GM18499 (cell line): ENCODE data around the gene PON2.
"Not testable (repeated sequence)": the region's sequence is repeated elsewhere in the genome, so short reads cannot be mapped to it uniquely, and the experiment has no call there.

Source experiments
- ATAC-seq: cut with Tn5 transposase; IDR thresholded peaks from one replicate; pipeline ENCODE4 v1.9.1; 2021; ENCODE audit warnings: moderate number of reproducible peaks; ENCODE audit not compliant: insufficient read depth, unreplicated experiment

The PON2 gene

DNA sequence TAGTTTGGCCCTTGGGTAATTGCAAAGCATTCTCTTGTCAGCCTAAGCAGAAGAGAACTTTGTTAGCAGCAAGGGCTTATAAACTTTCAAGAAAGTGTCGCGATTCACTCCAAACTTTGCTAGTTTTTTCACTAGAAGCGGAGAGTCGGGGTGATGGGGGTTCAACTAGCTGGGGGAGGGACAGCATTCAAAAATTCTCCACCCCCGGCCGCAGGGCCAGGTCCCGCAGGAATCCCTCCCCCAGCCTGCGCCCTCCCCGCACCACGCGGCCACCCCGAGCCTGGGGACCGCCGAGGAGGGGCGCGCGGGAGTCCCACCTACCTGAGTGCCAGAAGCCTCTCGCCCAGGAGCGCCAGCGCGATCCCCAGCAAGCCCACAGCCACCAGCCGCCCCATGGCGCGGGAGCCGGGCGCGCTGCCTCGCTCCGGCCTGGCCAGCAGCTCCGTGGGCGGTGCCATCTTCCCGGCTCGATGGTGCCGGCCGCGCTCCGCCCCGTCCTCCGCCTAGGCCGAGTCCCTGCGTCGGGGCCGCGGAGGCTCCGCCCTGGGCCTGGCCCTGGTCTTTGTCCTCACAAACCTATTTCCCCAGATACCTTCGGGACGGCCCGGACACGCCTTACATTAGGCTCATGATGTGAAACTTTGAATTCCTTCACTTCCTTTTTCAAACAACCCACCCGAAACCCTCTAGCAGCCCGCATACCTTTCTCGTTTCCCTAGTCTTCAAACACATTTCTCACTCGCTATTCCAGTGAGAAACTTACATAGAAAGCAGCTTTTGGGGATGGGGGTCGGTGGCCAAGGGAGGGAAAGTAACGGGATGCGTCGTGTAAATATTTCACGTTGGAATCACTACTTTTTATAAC lies at the start of gene PON2:
PON2 (minus strand) TSS at position 472 of the 865 bp plus-strand sequence; CDS start at position 395, 77 bp downstream.
- ATAC-seq = peak; percentile 94

DNA sequence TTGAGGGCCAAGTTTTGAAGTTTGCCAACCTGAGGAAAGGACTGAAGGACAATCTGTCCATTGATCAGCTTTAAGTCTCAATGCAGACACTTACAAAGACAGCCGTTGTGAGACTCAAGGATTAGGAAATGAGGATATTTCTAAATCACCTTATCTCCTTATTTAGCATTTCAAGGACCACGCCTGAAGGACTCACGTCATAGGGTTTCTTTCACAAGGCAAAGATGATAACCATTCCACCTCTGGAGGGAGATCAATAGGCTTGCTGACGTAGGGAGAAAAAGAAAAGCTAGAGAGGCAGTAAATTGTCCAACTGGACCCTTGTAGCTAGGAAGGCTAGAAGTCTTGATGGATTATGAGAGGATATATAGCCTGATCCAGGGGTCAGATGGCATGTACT lies 47.6 kb upstream of the PON2 start:
- no peak for ATAC-seq

DNA sequence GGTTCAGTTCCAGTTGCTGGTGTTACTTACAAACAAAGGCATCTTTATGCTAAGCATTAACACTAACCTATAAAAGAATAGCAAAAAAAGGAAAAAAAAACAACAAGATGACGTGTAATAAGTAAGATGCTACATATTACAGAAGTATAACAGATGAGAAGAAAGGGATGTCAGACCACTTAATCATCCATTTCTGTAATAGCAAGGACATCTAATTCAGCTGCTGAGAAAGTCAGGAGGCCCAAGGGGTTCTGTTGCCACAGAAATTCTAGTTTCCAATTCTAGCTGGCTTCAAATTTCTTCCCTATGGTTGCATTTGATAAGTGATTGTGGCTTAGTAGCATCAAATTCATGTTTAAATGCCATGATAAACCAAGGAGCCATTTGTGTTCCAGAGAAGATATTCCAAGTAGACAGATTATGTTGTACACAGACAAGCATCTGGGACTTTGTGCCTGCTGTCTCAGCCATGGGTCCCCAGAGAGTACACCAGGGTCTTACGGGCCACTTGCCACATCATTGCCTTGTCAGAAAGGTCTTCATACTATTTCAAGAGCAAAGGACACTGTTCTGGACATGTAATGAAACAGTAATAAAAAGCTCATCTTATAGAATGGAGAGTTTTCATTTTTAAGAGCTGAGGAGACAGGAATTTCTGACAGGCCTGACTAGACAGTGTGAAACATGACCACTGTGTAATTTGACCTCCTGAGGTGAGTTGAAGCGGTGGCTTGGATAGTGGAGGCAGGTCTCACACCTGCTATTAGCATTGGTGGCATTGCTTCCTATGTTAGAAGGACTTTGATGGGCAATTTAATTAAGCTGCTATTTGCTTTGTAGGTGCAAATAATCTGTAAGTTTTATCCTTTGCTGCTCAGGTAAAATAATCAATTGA lies 46.7 kb upstream of the PON2 start:
- no peak for ATAC-seq

DNA sequence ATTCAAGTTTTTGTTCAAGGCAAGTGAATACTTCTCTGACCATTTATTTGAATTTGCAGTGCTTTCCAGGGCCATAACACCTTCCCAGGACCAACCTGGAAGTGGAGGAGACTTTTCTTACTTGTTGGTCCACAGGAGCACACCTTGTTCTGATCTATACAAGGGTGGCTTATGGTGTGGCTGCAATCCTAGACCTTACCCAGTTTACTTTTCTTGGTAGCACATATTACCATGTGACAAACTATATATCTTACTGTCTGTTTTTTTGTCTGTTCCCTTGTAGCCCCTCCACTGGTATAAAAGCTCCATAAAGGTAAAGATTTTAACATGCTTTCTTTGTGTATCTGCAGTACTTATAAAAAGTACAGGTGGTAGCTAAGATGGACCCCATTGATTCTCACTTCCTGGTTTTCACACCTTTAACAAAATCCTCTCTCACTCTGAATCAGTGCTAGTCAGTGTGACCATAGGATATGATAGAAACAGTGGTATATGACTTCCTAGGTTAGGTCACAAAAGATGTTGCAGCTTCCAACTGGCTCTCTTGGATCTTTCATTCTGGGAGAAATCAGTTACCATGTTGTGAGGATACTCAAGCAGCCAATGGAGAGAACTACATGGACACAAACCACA lies 45.3 kb upstream of the PON2 start:
- no peak for ATAC-seq

DNA sequence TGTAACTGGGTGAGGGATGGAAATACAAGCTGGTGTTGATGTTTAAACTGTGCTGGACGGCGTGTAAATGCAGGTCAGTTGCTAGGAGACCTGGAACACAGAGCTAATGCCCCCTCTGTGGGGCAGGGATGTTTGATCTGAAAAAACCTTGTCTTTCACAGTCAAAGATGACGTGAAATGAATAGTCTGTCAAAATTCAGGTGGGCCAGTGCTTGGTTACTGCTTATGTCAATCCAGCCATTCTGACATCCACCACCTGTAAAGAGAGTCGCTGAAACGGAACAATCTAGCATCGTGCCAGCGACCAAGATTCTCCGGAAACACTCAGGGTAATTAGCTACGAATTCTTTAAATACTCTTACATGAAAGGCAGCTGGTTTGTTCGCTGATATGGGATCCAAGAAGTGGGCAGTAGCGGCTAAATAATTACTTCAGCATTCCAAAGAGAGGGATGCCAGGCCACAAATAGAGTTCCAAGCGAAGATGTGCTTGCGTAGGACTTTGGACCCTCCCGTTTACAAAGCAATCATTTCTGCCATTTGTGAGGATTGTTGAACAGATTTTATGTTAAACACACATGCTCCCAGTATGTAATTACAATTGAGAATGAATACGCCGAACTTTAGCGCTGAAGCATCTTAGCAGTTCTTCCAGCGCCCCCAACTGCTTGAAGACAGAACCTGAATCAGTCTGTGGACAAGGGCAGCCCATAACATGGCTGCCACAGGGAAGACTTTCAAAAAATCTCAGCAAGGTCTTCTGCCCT lies 43.6 kb upstream of the PON2 start:
- no peak for ATAC-seq

DNA sequence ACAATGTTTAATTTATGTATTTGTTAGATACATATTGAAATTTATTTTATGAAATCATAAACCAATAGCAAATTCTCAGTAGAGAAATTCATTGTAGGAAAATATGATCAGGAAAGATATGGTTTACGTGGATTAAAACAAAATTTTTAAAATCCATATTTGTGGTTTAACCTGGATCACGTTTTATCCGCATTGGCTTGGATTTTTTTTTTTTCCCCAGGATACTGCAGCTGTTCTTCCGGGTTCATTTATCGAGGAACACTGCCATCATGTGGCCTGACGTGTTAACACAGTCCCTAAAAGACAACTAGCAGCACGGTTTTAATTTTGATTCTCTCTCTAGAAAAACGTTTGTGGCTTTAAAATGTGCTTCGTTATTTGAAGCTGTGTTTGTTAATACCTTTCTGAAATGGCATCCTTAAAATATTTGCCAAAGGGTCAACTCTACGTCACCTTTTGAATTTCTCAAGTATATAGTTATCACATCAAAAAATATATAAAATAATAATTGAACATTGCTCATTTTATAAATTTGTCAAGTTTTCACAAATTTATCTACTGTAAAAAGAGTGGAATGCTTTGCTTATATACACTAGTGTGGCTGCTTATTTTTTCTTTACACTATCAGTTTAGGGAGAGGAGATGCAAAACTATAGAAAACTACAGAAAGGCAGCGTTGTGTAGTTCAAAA lies 42.2 kb upstream of the PON2 start:
- no peak for ATAC-seq

DNA sequence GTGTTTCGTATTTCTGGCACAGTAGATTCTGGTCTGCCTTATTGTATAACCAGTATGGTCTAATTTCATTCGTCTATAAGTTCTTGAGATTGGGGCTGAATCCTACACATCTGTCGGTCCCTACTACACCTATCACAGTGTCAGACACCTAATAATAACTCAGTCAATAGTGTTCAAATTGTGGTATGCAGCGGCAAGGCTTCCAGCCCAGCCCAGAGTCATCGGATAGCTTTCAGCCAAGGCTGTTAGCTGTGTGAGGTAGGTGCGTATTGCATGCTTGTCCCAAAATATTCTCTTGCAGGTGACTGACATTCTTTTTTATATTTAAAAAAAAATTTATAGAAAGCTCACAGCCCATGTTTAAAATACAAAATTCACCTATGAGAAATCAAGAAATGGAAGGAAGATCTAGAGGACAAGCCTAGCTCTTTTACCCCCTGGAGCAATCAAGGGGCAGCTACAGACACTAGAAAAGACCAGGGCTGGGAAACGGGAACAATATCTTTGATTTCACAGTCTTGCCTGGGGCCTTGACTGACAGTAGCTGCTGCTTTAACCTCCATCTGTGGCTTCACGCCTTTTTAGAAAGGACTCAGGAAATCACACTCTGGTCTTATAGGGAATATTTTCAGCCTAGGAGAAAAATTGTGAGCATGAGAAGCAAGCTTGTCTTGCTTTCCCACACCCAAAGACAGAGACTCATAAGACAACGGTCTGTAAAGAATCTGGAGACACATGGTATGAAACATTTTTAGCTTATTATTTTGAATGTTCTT lies 41.4 kb upstream of the PON2 start:
- no peak for ATAC-seq

DNA sequence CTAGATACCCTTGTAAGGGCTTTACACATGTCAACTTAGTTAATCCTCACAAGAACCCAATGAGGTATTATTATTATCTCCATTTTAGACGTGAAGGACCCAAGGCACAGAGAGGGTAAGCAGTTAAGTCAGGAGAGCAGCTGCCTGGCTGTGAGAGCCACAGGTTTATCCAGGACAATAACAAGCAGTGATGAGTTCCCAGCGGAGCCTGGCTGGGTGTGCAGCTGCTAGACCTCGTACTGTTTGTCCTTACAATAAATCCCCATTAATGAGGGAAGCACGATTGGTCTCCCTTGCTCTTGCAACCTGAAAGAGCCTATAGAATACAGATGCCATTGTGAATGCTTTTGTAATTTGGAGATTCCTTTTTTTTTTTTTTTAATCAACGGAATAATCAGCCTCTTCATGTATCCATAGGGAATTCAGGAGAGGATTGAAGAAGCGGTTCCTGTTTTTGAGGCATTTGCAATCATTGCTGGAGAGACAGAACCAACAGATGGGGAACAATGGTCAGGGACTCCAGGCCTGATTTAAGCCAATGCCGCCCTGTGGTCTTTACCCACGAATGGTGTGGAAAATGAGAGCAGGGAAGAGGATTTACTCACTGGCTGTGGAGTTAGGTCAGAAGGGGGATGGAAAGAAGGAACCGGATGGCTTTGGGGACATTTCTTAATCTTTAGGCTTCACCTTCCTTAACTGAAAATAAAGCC lies 38.6 kb upstream of the PON2 start:
- no peak for ATAC-seq

DNA sequence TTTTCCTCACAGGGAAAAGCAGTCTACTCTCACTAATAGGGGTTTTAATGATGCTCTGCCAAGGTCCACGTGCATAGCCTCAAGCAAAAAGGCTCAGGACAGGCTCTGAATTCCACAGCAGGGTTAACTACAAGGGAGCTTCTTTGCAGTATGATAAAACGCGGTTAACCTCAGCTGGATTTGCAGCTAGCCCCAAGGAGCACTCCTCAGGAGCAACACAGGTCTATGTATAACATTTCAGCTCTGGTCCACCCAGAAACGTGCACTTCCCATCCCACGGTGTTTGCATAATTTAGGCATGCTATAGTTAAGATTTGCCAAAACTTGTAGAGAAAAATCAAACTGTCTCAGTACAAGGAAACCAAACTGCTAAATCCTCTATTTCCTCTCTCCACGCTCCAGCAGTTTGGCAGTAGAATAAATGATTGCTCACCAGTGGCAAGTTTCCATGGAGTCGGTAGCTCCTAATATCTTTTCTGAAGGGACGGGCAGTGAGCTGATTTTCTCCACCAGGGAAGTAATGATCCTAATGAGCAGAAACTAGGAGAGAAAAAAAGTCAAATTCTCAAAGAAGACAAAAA lies 37.8 kb upstream of the PON2 start:
- no peak for ATAC-seq

DNA sequence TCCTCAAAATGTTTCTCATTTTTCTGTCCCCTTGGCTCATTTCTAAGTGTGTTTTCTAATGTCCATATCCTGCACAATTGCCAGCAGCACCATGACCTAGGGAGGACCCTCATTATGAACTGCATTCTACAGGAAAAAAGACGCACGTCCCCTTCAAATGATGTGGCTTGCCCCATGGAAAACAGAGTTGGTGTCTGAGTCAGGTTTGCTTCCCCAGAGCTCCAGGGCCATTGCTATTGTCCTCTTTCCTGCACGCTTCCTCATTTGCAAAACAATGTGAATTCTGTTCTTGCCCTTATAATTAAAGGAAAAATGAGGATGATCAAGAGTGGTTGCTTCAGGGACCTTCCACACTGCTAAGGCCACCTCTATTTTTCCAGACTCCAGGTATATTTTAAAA lies 36.2 kb upstream of the PON2 start:
- ATAC-seq = no peak

DNA sequence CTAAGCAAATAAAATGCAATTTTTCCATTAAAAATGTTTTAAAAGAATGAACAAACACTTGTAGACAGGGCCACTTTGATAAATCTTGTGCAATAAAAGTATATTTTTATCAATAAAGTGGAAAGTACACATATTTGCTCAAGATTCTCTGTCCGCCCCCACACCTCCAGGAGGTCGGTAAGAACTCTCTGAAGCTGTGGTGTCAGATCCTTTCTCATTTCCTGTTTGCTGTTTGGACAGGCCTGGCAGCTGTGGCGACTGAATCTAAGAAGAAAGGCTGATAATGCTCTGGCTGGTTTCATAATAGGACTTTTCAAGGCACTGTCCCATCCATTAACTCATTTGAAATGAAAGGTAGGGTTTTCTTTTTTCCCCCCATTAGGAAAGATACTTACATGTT lies 35.6 kb upstream of the PON2 start:
- peak; percentile 98 for ATAC-seq

DNA sequence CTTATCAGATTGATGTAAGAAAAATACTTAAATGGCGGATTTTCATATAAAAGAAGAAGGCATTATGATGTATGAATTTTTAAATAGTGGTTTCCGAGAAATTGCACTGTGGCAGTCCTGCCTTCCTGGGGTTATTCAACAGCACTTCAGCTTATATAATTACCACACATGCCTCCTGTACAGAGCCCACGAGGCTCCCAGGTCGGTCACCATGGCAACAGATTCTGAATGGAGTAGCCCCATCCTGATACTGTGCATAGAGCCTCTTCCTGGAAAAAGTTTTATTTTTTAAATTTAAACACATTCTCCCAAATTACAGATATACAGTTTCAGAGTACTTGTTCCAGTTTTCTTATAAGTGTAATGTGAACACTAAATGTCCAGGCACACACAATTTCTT lies 35.0 kb upstream of the PON2 start:
- ATAC-seq = no peak

DNA sequence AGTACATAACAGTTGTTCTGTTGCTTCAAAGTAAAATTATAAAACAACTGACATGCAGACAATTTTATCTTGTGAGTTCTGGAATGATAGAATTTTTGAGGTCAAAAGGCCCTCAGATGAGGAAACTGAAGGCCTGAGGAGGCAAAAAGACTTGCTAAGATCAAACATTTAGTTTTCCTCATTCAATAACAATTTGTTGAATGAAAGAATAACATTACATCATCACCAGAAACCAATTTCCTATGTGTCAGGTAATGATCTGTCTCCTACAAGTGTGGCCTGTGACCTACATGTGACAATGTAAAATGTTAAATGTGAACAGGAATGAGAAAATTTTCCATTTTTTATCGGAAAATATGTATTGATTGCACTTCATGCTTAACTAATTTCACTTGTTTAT lies 34.4 kb upstream of the PON2 start:
- no peak for ATAC-seq

DNA sequence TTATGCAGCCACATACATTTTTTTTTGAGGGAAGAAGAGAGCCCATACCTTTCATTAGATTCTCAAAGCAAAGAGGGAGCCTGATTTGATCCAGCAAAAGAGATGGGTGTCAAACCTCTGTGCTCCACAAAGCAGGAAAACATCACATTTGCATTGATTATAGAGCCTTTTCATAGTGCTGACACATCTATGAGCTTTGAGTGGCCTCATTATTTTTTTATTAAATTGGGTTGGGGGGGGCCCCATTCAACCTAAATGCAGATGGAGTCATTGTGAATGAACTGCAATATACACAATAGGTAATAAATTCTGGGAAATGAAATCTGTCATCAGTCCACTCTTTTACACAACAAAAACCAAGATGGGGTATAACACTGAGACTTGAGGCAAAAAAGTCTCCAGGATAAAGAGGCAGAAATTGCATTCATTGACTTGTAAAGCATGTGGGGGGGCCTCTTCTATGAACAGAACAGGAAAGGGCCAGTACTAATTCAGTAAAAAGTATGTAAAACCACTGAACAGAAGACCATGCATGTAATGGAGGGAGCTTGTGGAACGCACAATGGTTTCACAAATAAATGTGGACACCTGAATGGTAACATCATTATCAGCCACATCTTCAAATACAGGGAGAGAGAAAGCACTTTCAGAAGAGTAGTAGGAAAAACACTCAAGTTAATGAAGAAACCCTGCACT lies 33.2 kb upstream of the PON2 start:
- ATAC-seq = no peak

DNA sequence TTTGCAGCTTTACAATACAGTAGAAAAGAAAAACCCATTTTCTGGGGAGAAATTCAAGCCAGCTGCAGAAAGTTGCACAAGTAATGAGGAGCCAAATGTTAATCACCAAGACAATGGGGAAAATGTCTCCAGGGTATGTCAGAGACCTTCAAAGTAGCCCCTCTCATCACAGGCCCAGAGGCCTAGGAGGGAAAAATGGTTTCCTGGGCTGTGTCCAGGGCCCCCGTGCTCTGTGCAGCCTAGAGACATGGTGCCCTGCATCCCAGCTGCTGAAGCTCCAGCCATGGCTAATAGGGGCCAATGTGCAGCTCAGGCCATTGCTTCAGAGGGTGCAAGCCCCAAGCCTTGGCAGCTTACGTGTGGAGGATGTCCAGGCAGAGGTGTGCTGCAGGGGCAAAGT lies 25.8 kb upstream of the PON2 start:
- not testable (repeated sequence) for ATAC-seq

DNA sequence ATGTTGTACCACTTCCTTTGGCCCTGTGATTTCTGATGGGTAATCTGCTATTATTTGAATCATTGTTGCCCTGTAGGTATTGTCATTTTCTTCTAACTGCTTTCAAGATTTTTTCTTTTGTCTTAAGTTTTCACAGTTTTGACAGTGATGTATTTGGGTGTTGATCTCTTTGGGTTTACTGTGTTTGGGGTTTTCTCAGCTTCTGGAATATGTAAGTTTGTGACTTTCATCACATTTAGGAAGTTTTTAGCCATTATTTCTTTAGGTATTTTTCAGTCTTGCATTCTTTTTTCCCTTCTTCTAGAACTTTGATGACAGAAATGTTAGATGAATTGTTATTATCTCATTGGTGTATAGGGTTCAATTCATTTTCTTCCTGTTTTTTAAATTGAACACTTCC lies 23.1 kb upstream of the PON2 start:
- ATAC-seq = no peak

DNA sequence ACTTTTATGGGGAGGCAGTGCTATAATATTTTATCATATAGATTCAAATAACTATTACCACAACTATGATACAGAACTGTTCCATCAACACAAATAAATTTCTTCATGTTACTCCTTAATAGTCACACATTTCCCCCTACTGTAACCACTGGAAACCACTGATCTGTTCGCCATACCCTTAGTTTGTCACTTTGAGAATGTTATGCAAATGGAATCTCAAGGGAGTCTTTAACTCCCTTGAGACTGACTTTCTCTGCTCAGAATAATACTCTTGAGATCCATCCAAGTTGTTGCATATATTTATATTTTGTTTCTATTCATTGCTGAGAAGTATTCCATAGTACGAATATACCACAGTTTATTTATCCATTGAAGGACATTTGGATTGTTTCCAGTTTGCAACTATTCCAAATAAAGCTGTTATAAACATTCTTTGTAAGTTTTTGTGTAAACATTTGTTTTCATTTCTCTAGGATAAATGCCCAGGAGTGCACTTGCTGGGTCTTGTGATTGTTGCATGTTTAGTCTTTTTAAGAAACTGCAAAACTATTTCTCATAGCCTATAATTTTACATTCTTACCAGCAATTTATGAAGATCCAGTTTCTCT lies 19.7 kb upstream of the PON2 start:
- peak; percentile 41 for ATAC-seq
